Uterus (tissue), 2 donors: Measurements from ENCODE around the gene FBXW2.

Experiments used
- CTCF ChIP-seq, 4 experiments: fragments of 200-600 bp in 2 of 4; fragments of 450-650 bp in 2 of 4; sonication (generic) in 2 of 4; IDR thresholded peaks; one replicate each; pipeline ENCODE4 v1.5.1; 2016 to 2019; ENCODE audit warnings: antibody characterized with exemption in 4 of 4, mild to moderate bottlenecking in 2 of 4, moderate library complexity in 1 of 4
- POLR2A ChIP-seq, 2 donors: fragments of 450-650 bp; IDR thresholded peaks; one replicate each; pipeline ENCODE4 v1.6.1; 2016; ENCODE audit warnings: antibody characterized with exemption in 2 of 2, mild to moderate bottlenecking in 1 of 2, moderate library complexity in 1 of 2

GRCh38 chr9:120841930-120842684 is 48.9 kb upstream of the FBXW2 start:
- no peak for TF ChIP-seq CTCF (IDR thresholded peaks at IDR 0.05)
- no peak for TF ChIP-seq POLR2A (IDR thresholded peaks at IDR 0.05)
